ENCODE results near the gene ISOC2.
"Not testable (repeated sequence)": the region's sequence is repeated elsewhere in the genome, so short reads cannot be mapped to it uniquely, and the experiment has no call there.

ISOC2 gene

DNA sequence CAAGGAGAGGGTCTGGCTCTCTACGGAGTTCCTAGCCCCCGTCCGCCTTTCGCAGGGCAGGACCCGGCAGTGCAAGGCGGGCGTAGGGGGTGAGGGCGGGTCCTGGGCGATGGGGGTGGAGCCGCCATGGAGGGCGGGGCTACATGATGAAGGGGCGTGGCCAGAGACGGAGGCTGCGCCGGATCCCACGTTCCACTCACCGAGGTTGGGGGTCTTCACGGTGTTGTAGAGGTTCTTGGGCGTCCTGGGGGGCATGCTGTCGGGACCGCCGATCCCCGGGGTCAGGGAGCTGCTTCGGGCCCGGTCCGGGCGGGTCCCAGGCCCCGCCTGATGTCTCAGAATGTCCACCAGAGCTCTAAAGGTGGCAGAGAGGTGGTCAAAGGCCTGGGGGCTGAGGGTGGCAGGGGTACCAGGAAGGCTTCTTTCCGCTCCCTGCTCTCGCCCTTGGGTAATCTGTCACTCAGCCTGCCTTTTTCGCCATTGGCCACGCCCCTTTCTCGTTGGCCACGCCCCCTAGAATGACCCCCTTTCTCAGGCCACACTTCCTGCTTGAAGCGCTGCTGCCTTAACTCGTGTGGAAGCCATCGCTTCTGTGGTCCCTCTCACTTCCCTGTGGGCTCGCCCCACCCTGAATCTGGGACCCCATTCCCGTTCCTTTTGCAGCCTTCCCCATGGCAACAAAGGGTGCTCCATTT, 20.9 kb downstream of the ISOC2 start:
- DNase-seq (ENCODE audit: low read depth, low spot score), result no peak

DNA sequence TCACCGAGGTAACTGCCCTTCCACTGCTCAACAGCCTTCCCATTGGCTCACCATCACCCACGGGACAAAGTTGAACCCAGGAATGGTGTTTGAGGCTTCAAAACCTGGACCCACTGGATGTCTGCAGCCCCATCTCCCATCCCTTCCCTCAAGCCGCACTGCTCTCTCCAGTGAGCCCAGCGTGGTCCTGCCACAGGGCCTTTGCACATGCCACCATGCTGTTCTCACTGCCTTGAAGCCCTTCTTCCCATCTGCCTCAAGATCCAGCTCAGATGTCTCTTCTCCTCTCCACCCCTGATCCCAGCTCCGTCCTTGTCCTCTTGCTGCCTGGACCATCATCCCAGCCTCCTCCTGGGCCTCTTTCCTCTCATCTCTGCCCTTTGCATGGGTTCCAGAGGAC, 22.4 kb downstream of the ISOC2 start:
- DNase-seq (ENCODE audit: low read depth, low spot score), result no peak

DNA sequence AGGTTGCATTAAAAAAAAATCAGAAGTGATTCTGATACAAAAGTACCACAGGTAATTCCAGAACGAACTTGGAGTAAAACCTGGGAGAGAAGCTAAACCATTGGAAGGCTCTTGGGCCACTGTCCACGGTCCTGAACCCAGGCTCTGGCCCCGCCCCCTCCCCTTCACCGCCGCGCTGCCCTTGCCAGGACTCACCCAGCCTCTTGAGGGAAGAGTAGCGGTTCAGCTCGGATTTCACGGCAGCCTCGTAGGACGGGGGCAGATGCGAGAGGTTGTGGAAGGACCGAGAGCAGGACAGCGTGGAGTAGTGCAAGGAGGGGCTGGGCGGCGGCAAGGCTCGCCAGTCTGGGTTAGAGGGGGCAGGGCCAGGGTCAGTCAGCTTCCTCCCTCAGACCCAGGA, 24.0 kb downstream of the ISOC2 start:
- DNase-seq (ENCODE audit: low read depth, low spot score), result no peak

DNA sequence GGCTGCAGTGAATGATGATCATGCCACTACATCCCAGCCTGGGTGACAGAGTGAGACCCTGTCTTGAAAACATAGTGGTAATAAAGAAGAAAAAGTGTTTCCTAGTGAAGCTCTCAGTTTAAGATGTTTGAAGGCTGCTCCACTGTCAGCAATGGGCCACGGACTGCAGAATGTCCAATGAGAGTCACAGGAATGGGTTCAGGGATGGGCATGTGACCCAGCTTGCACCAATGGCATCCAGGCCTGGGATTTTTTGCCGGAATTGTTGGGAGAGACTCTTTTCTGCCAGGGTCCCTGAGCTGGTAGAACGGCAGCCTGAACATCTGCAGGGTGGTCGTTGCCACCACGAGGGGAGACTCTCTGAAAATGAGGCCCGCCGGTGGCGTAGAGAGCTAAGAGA, 24.6 kb downstream of the ISOC2 start:
- DNase-seq (ENCODE audit: low read depth, low spot score), result no peak

DNA sequence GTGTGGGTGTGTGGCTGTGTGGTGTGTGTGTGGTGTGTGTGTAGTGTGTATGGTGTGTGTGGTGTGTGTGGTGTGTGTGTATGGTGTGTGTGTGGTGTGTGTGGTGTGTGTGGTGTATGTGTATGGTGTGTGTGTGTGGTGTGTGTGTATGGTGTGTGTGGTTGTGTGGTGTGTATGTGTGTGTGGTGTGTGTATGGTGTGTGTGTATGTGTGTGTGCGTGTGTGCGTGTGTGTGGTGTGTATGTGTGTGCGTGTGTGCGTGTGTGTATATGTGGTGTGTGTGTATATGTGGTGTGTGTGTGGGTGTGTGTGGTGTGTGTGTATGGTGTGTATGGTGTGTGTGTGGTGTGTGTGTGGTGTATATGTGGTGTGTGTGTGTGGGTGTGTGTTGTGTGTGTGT, 26.4 kb downstream of the ISOC2 start:
- DNase-seq (ENCODE audit: low read depth, low spot score), result no peak

DNA sequence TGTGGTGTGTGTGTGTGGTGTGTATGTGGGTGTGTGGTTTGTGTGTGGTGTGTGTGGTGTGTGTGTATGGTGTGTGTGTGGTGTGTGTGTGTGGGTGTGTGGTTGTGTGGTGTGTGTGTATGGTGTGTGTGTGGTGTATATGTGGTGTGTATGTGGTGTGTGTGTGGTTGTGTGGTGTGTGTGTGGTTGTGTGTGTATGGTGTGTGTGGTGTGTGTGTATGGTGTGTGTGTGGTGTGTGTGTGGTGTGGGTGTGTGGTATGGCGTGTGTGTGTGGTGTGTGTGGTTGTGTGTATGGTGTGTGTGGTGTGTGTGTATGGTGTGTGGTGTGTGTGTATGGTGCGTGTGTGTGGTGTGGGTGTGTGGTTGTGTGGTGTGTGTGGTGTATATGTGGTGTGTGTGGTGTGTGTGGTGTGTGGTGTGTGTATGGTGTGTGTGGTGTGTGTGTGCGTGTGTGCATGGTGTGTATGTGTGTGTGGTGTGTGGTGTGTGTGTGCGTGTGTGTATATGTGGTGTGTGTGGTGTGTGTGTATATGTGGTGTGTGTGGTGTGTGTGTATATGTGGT, 27.0 kb downstream of the ISOC2 start:
- no peak for DNase-seq (ENCODE audit: low read depth, low spot score)

DNA sequence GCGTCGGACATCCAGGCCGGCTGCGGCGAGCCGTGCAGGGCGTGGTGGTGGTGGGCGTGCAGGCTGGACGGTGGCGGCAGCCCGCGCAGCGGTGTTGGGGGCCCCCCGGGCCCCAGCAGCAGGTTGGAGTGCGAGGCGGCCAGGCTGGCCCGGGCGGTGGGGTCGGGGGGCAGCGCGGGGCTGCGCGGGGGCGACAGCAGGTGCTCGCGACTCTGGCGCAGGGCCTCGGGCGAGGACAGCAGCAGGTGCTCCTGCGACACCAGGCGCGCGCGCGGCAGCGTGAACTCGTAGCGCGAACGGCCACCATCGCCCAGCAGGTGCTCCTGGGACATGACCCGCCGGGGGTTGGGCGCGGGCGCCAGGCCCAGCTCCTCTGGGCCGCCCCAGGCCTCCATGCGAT, 28.1 kb downstream of the ISOC2 start:
- no peak for DNase-seq (ENCODE audit: low read depth, low spot score)

DNA sequence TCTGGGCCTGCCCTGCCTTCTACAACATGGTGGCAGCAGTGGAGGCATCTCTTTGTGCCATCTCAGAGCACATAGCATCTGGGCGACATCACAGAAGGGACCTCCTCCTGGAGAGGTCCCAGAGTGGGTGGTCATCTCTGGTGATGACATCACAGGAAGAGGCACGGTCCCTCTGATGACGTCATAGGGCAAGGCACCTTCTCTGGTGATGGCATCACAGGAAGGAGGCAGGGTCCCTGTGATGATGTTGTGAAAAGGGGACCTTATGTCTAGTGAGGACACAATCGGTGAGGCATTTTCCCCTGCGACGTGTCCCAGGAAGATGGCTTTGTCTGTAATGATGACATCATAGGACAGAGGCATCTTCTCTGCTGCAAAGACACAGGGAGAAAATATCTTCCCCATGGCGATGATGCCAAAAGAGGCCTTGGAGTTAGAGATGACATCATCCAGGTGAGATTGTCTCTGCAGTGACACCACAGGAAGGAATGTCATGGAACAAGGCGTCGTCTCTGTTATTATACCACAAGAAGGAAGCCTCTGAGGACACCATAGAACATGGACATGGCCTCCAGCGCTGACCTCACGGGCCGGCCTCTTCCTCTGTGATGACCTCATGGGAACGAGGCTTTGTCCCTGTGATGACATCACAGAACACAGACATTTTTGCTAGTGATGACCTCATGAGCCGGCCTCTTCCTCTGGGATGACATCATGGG, 29.0 kb downstream of the ISOC2 start:
- no peak for DNase-seq (ENCODE audit: low read depth, low spot score)

DNA sequence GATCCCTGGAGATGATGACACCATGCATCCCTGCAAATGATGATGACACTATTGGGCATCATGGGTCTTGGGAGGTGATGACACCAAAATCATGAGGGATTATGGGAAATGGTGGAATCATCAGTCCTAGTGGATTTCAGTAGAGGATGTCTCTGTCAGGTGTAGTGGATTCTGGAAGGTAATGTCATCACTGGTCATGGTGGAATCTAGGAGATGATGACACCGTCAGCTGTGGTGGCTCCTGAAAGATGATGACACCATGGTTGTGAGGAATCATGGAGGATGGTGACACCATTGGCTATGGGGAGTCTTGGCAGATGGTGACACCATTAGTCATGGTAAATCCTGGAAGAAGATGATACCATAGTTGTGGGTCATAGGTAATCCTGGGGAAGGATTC, 30.3 kb downstream of the ISOC2 start:
- DNase-seq (ENCODE audit: low read depth, low spot score), result no peak

DNA sequence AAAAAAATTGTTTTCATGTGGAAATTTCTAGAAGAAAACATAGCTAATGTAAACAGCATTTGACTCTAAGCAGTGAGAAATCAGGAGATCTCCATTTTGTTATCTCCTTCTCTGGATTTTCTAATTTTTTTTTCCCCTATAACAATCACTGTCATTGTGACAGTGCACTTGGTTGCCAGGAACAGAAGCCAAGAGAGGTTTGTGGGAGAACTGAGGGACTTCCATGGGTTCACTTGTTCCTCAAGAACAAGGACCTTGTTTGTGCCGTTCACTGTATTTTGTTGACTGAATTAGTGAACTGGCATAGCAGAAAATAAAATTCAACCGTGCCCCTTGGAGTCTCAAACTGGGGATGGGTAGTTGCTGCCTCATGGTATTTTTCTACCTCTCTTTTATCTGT, 35.4 kb downstream of the ISOC2 start:
- DNase-seq (ENCODE audit: low read depth, low spot score), result no peak

DNA sequence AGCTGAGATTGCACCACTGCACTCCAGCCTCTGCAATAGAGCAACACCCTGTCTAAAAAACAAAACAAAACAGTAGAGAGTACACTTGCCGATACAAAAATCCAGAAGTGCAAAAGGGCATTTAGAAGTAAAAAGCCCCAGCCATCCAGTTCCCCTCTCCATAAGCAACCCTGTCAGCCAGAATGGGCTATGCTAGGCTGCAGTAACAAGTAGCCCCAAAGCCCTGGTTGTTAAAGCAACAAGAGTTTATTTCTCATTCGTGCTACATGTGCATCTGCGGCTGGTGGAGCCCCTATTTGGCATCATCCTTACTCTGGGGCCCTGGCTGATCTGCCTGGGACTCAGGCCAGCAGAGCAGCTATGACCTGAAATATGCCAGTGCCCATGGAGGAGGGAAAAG, 36.9 kb downstream of the ISOC2 start:
- no peak for DNase-seq (ENCODE audit: low read depth, low spot score)

DNA sequence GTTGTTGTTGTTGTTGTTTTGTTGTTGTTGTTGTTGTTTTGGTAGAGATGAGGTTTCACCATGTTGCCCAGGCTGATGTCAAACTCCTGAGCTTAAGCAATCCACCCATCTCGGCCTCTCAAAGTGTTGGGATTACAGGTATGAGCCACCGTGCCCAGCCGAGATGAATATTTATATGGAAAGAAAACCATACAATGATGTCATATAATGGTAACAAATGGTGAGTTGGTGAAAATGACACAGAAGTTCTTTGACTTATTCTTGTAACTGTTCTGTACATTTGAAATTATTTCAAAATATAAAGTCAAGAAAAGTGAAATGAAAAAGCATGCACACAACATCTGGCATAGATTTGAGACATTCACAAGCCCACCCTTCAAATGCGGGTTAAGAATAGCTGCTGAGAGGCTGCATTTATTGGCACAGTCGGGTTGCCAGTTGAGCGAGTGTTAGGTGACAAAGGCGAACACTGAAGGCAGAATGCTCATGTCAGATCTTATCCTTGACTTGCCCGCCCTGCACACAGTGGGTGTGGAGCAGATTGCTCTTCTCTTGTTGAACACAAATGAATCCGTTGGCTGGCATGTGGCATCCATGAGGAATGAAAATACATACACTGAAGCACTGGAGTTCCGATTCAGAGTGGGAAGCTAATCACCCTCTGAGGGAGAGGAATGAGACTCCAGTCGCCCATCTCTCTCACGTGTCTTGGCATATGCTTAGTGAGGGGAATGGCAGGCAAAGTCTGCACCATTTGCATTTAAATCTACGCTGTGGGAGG, 38.0 kb downstream of the ISOC2 start:
- DNase-seq (ENCODE audit: low read depth, low spot score), result no peak

DNA sequence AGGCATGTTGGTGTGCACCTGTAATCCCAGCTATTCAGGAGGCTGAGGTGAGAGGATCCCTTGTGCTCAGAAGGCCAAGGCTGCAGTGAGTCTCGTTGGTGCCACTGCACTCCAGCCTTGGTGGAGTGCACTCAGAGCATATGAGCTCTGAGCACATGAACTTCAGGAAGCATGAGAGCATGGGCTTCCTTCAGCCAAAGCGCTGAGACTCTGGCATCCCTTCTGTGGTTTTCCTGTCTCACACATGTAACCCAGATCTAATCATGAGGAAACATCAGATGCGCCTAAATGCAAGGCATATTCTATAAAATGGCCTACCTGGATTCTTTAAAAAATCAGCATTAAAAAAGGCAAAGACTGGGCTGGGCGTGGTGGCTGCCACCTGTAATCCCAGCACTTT, 40.2 kb downstream of the ISOC2 start:
- not testable (repeated sequence) for DNase-seq (ENCODE audit: low read depth, low spot score)

DNA sequence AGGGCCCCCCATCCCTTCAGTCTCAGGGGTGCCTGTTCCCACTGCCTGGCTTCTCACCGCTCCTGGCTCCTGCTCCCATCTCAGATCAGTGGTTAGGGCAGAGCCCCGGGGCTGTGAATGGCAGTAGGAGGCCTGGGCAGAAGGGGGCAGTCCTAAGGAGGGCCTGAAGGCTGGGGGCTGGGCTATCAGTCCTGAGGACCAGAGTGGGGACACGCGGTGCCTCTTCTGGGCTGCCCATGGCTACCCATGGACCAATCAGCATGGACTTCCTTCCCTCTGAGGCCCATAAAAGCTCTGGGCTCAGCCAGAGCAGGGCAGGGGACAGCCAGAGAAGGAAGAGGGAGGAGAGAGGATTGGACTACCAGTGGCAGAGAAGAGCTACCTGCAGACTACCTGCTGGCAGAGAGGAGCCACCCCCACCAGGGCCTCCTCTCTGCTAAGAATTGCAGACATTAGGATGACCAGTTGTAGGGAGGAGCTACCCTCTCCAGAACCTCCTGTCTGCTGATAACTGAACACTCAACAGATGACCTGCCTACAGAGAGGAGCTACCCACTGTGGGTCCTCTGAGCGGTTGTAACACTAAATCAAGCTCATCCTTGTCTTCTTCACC, 41.7 kb downstream of the ISOC2 start:
- DNase-seq (ENCODE audit: low read depth, low spot score), result no peak

DNA sequence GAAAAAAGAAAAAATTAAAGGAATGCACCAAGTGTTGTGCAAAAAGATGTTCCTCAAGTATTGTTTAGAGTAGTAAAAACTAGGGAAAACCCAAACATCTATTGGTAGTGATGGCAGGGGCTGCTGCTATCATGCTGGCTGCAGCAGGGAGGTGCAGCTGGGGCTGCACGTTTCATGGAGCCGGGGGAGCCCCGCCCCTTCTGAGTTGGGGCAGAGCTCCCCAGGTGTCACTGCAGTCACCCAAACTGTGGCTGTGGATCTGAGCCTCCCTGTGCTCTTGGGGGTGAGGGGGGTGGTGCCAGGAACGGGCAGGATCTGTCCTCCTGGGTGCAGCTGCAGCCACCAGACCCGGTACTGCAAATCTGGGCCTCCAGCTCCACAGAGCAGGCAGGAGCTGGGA, 42.3 kb downstream of the ISOC2 start:
- no peak for DNase-seq (ENCODE audit: low read depth, low spot score)

DNA sequence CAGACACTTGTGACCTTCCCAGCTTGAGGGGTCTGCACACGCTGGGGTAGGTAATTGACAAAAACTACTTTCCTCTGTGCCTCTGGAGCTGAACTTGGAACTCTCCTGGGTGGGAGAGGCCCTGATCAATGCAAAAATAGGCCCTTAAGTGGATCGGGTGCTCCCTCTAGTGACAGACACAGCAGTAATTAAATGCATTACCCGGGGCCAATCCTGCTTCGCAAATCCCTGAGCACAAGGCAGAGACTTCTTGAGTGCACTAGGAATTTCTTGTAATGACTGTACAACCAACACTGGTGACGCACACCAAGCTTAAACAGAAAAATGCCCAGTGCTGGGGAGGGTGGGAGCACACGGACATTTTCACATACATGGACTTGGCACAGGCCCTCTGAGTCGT, 43.3 kb downstream of the ISOC2 start:
- DNase-seq (ENCODE audit: low read depth, low spot score), result no peak

DNA sequence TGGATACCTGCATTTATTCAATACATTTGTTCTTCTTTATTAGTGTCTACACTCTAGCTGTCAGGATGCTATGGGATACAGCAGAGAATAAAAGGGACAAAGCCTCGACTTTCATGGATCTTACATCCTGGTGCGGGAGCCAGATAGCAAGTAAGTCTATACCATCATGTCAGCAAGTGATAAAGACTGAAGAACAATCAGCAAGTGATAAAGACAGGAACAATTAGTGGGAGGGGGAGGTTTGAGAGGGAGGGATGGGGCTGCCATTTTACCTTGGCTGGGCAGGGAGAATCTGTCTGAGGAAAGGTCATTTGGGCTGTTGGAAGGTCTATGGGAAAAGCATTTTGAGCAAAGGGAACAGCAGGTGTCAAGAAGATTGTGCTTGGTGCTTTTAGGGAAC, 51.3 kb downstream of the ISOC2 start:
- no peak for DNase-seq (ENCODE audit: low read depth, low spot score)

DNA sequence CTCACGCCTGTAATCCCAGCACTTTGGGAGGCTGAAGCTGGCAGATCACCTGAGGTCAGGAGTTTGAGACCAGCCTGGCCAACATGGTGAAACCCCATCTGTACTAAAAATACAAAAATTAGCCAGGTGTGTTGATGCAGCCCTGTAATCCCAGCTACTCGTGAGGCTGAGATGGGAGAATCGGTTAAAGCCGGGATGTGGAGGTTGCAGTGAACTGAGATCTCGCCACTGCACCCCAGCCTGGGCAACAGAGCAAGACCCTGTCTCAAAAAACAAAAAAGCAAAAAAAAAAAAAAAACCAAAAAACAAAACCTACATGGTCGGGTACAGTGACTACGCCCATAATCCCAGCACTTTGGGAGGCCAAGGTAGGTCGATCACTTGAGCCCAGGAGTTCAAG, 52.3 kb downstream of the ISOC2 start:
- DNase-seq (ENCODE audit: low read depth, low spot score), result not testable (repeated sequence)

DNA sequence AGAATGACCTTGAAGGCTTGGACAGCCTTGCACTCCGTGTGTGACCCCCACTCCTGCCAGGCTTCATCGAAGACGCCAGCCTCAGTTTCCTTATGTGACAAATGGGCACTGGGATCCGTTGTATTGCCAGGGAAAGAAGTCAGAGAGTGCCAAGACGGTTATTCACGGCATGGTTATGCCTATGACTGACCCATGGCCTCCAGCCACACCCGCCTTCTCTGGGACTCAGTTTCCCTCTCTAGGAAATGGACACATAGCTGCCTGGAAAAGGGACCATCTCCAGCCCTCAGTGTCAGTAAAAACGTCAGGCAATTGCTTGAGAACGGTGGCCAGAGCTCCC, 52.9 kb downstream of the ISOC2 start:
- DNase-seq (ENCODE audit: low read depth, low spot score), result no peak

DNA sequence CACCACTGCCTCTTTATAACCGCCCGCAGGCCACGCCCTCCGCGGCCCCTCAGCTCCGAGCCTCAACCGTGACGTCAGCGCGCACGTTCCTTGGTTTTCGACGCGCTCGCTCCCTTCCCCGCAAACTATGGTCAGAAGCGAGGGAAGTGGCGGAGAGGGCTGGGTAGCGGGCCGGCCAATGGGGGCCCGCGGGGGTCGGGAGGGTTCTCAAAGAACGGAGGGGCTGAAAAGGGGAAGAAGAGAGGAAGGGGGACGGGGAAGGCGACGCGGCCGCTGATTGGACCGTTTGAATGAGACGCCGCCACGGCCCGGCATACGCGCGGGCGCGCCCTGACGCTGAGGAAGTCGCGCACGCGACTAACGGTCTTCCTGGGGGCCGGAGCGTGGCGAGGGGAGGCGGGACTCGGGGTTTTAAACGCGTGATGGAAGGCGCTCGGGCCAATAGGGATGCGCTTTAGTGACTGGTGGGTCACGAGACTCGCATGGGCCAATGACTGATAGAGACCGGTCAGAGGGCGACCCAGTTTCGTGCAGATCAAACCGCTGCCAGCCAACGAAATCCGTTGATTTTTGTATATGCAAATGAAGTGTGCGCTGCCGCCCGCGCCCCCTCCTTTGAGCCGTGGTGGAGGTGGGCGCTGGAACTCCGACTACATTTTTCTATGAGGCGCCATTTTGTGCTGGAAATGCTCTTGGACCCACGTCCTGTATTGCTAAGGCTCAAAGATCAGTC, 53.5 kb downstream of the ISOC2 start:
- DNase-seq (ENCODE audit: low read depth, low spot score), result peak; percentile 99

DNA sequence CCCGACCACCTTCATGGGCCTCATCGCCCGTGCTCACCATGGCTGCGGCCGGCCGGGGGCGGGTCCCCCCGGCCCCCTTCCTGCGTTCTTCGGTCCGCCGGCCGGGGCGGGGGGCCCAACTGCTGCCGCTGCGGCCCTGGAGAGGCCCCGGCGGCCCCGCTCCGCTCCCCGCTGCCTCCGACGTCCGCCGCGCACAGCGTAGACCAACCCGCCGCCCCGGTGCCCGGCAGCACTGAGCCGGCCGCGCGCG, 54.0 kb downstream of the ISOC2 start, which contains the start of gene UBE2S:
Gene UBE2S (minus strand): TSS at position 239 of the 250 bp plus-strand sequence. CDS start 199 bp downstream, at position 40.
- not testable (repeated sequence) for DNase-seq (ENCODE audit: low read depth, low spot score)

All from iPS DF 19.7 (cell line).